K562 (cell line): ENCODE results near the gene TBL1X. TPM values are rescaled to one million over a fixed set of nuclear protein-coding genes. Genes with fewer than 3 reads are reported as not detected.

Experiments used
- ATAC-seq: fragments of 200-7000 bp; cut with Tn5 transposase; 3 replicates; pipeline ENCODE4 v1.9.1; 2020; ENCODE audit warnings: moderate library complexity
- BruUV-seq: library from RNA; stranded (reverse); fragments of 400-500 nt; replicated peaks from 2 replicates; lab custom pipeline; 2021; lab: Mats Ljungman, UMichigan
- CTCF ChIA-PET: fragments of 300-600 bp; formaldehyde crosslinking; extraction: SDS; loops from one replicate; lab custom pipeline; 2021; ENCODE audit warnings: low intra/inter-chr PET ratio; lab: Yijun Ruan, JAX
- POLR2A ChIA-PET: fragments of 300-600, 350-650 bp; sonication (Branson Sonifier 250); formaldehyde crosslinking; extraction: SDS; loops from one replicate; lab custom pipeline; 2021; ENCODE audit warnings: antibody characterized with exemption, inconsistent platforms; lab: Yijun Ruan, JAX
- DNase-seq, 4 experiments: peaks; one replicate each; pipeline versions ENCODE4 v3.0.0 to v3.0.0-alpha.2; 2011 to 2018; ENCODE audit warnings: low spot score in 3 of 4, mixed read lengths in 3 of 4; ENCODE audit errors: extremely low read depth in 1 of 4
- FAIRE-seq: peaks from 2 replicates; lab custom pipeline; 2011; peaks lifted over from hg19 to GRCh38; lab: Jason Lieb, UNC
- H2AFZ ChIP-seq: 2 replicates; pipeline ENCODE4 v1.6.0; 2011; ENCODE audit warnings: low read depth, low read length, control low read depth, inconsistent platforms
- H3K27ac ChIP-seq: fragments of 200-600 bp; 3 replicates; pipeline ENCODE4 v1.8.0; 2011; ENCODE audit warnings: low read depth, mild to moderate bottlenecking, control low read depth, inconsistent platforms, low read length, moderate library complexity, mixed read lengths; ENCODE audit errors: extremely low read depth
- H3K27me3 ChIP-seq, 2 experiments: fragments of 300-600 bp in 1 of 2; 2 replicates in 1 of 2; 3 replicates in 1 of 2; pipeline versions ENCODE4 v1.6.0 to v1.8.0; 2011; ENCODE audit warnings: inconsistent platforms in 2 of 2, low read length in 2 of 2, mild to moderate bottlenecking in 1 of 2, mixed read lengths in 1 of 2, moderate library complexity in 1 of 2; ENCODE audit not compliant: control insufficient read depth in 2 of 2, insufficient read depth in 2 of 2
- H3K36me3 ChIP-seq: fragments of 300-600 bp; 3 replicates; pipeline ENCODE4 v1.8.0; 2011; ENCODE audit warnings: mild to moderate bottlenecking, low read length, inconsistent platforms; ENCODE audit not compliant: control insufficient read depth, insufficient read depth
- H3K4me1 ChIP-seq, 2 experiments: fragments of 200-600 bp in 1 of 2; replicated peaks in 1 of 2; 2 replicates in 1 of 2; 3 replicates in 1 of 2; pipeline versions ENCODE4 v1.5.1 to v1.8.0; 2011; ENCODE audit warnings: inconsistent platforms in 2 of 2, low read length in 2 of 2, mild to moderate bottlenecking in 1 of 2, mixed read lengths in 1 of 2, moderate library complexity in 1 of 2; ENCODE audit not compliant: control insufficient read depth in 2 of 2, insufficient read depth in 2 of 2
- H3K4me2 ChIP-seq: 2 replicates; pipeline ENCODE4 v1.6.1; 2011; ENCODE audit warnings: low read length, control low read depth, inconsistent platforms, mixed read lengths; ENCODE audit not compliant: insufficient read depth
- H3K4me3 ChIP-seq: fragments of 200-600 bp; sonication (generic), shearing (Covaris generic); 2 replicates; pipeline ENCODE4 v1.5.1; 2016; ENCODE audit warnings: control low read depth, inconsistent platforms
- H3K79me2 ChIP-seq: fragments of 200-600 bp; 3 replicates; pipeline ENCODE4 v1.8.0; 2011; ENCODE audit warnings: low read length, inconsistent platforms; ENCODE audit not compliant: control insufficient read depth, insufficient read depth
- H3K9ac ChIP-seq, 2 experiments: 2 replicates each; pipeline versions ENCODE4 v1.6.0 to v1.6.1; 2011; ENCODE audit warnings: low read depth in 2 of 2, low read length in 2 of 2, control low read depth in 1 of 2, inconsistent platforms in 1 of 2, mild to moderate bottlenecking in 1 of 2, mixed read lengths in 1 of 2; ENCODE audit not compliant: insufficient read depth in 1 of 2
- H3K9me1 ChIP-seq: one replicate; pipeline ENCODE4 v1.6.0; 2011; ENCODE audit warnings: inconsistent platforms, mild to moderate bottlenecking, low read length, moderate library complexity; ENCODE audit not compliant: control insufficient read depth, insufficient read depth
- H3K9me3 ChIP-seq: replicated peaks from 2 replicates; pipeline ENCODE4 v1.5.1; 2011; ENCODE audit warnings: low read depth, low read length, inconsistent platforms; ENCODE audit not compliant: control insufficient read depth, insufficient read depth
- H4K20me1 ChIP-seq: replicated peaks from 2 replicates; pipeline ENCODE4 v1.6.1; 2011; ENCODE audit warnings: low read length, inconsistent platforms, mixed read lengths; ENCODE audit not compliant: control insufficient read depth, insufficient read depth
- HSF4 ChIP-seq: fragments of 250-450 bp; sonication (Bioruptor Pico); IDR thresholded peaks from 2 replicates; pipeline ENCODE4 v2.1.2; 2022; ENCODE audit warnings: mild to moderate bottlenecking, moderate library complexity, borderline replicate concordance
- LEF1 ChIP-seq: fragments of 450-650 bp; IDR thresholded peaks from 2 replicates; pipeline ENCODE4 v1.6.1; 2016; ENCODE audit warnings: mild to moderate bottlenecking
- PHTF2 ChIP-seq: fragments of 250-450 bp; sonication (Bioruptor Pico); IDR thresholded peaks from 2 replicates; pipeline ENCODE4 v1.5.0; 2021; ENCODE audit warnings: mild to moderate bottlenecking
- RCOR1 ChIP-seq, 2 experiments: IDR thresholded peaks; 2 replicates each; pipeline ENCODE4 v1.6.1; 2012; ENCODE audit warnings: low read depth in 2 of 2, low read length in 2 of 2, borderline replicate concordance in 1 of 2, improper control_type of control experiment in 1 of 2
- ZBTB17 ChIP-seq: fragments of 450-650 bp; formaldehyde crosslinking; IDR thresholded peaks from 2 replicates; pipeline ENCODE4 v1.4.0; 2020; ENCODE audit warnings: mild to moderate bottlenecking
- ZFP1 ChIP-seq: fragments of 450-650 bp; formaldehyde crosslinking; IDR thresholded peaks from 2 replicates; pipeline ENCODE4 v1.4.0; 2020; ENCODE audit warnings: mild to moderate bottlenecking, mixed read lengths
- ZNF780A ChIP-seq: fragments of 250-450 bp; sonication (Bioruptor Pico); IDR thresholded peaks from 2 replicates; pipeline ENCODE4 v1.5.0; 2021; ENCODE audit warnings: mild to moderate bottlenecking
- WGBS: fragments of 100-300 bp; shearing (Covaris generic); methylation state at CpG from one replicate; pipeline ENCODE4 v1.1.6; 2016; ENCODE audit warnings: low coverage, mixed read lengths; ENCODE audit not compliant: insufficient coverage; ENCODE audit errors: missing lambda C conversion rate; 5-methylcytosine and 5-hydroxymethylcytosine counted together
- in situ Hi-C: fragments of 300-500 bp; cut with MboI; formaldehyde crosslinking; loops from 4 replicates; pipeline ENCODE4 v1.15.0; 2018; ENCODE audit warnings: inconsistent platforms, mixed read lengths
- intact Hi-C: fragments of 100-400 bp; cut with micrococcal nuclease; formaldehyde crosslinking; loops from 2 replicates; pipeline ENCODE4 v1.14.2; 2022
- polyA plus RNA-seq, 8 experiments: library from polyadenylated mRNA; depleted of rRNA in 4 of 8; stranded (reverse) in 5 of 8; unstranded in 3 of 8; fragments of >200 nt; fragmentation: Nextera tagmentation in 2 of 8; fragmentation: Illumina TruSeq in 1 of 8; extraction: Ambion mirVana in 2 of 8; extraction: Trizol in 1 of 8; gene quantifications; 2 replicates each; pipeline versions ENCODE4 v1.2.1 to v1.2.3, GENCODE V29; 2011 to 2014; ENCODE audit warnings: inconsistent platforms in 1 of 8, missing spikeins in 1 of 8
- total RNA-seq, 7 experiments: library from RNA; depleted of rRNA in 6 of 7; stranded (reverse); fragments of >200 nt in 6 of 7; fragmentation: Illumina TruSeq in 2 of 7; extraction: Trizol in 2 of 7; gene quantifications; 2 replicates each; pipeline versions ENCODE4 v1.2.1 to v1.2.3, GENCODE V29; 2011 to 2021; ENCODE audit warnings: low replicate concordance in 1 of 7
- TF ChIP-seq, protein P1 (sequence below): fragments of 250-450 bp; sonication (Bioruptor Pico); IDR thresholded peaks from 2 replicates; pipeline ENCODE4 v1.8.0; 2021; ENCODE audit warnings: moderate library complexity, mild to moderate bottlenecking, inconsistent platforms

TBL1X gene
- total and polyA plus RNA-seq, 9 of the 15 experiments (the other 6 are each of a cell fraction or from before 2014, with no cell fraction given): 6.0 to 49.6 (median 19.7) TPM

DNA sequence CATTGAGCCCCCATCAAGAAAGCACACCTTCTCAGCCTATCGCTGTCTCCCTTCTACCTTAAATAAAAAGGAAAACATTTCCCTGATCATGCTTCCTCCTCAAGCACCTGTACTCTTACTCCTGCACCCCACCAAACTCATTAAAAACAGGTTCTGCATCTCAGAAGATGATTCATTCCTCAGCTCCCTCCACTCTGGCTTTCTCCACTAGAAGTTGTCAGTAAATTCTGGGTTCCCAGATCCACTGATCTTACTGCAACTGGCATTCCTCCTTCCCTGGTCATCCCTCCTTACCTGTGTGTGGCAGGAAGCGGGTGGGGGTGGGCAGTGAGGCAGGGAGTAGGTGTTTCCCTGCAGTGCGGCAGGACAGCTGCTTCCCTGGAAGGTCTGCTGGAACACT lies 192.0 kb downstream of the TBL1X start:
- ATAC-seq: no peak
- in situ Hi-C loops (no loop called here), intact Hi-C loops (no loop called here)
- 100% methylated on average over 1 of the region's 3 CpGs for WGBS
- Histone ChIP-seq H3K27me3 (no peaks in the 10 kb centered on the region), H3K4me3 (no peak overlapping the region), H4K20me1 (no peaks in the 10 kb centered on the region), H3K36me3 (peaks cover 19% of the 10 kb centered on the region; the same call in 2 of the 3 replicates), H3K27ac (no peak overlapping the region), H3K9ac (no peak overlapping the region), H3K9me3 (no peaks in the 10 kb centered on the region), H2AFZ (no peak overlapping the region), H3K4me2 (no peak overlapping the region), H3K79me2 (no peaks in the 10 kb centered on the region), H3K4me1 (no peaks in the 10 kb centered on the region), H3K9me1 (no peaks in the 10 kb centered on the region)
- DNase-seq: no peak
- FAIRE-seq: no peak
- POLR2A ChIA-PET: no interaction called here
- no TSS peak for BruUV-seq
- TF ChIP-seq LEF1: no peak
- TF ChIP-seq ZFP1 (CRISPR knock-in tag): no peak
- CTCF ChIA-PET: no interaction called here

DNA sequence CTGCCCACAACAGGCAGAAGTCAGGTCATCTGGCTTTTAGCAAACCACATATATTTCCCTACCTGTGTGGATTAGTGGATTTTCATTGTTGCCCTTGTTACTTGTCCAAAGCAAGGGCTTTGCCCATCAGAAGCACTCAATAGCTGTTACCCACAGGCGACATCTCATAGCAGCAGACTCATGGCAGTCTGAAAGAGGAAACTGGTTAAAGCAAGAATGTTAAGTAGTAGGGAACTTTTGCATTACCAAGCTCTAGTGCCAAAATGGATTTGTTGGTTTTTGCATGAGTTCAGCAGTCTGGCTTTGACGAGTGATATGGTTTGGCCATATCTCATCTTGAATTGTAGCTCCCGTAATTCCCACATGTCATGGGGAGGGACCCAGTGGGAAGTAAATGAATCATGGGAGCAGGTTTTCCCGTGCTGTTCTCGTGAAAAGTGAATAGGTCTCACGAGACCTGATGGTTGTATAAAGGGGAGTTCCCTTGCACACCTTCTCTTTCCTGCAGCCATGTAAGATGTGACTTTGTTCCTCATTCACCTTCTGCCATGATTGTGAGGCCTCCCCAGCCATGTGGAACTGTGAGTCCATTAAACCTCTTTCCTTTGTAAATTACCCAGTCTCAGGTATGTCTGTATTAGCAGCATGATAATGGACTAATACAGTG lies 192.9 kb downstream of the TBL1X start:
- intact Hi-C loops (no loop called here), in situ Hi-C loops (no loop called here)
- no peaks in the 10 kb centered on the region for H4K20me1 ChIP-seq
- FAIRE-seq (no peak), ATAC-seq (no peak), DNase-seq (no peak)
- H3K4me1 ChIP-seq: no peaks in the 10 kb centered on the region
- 91% methylated on average over 5 of the region's 6 CpGs for WGBS
- no peaks in the 10 kb centered on the region for H3K9me1 ChIP-seq
- H2AFZ ChIP-seq: no peak overlapping the region
- TF ChIP-seq, protein P1, sequence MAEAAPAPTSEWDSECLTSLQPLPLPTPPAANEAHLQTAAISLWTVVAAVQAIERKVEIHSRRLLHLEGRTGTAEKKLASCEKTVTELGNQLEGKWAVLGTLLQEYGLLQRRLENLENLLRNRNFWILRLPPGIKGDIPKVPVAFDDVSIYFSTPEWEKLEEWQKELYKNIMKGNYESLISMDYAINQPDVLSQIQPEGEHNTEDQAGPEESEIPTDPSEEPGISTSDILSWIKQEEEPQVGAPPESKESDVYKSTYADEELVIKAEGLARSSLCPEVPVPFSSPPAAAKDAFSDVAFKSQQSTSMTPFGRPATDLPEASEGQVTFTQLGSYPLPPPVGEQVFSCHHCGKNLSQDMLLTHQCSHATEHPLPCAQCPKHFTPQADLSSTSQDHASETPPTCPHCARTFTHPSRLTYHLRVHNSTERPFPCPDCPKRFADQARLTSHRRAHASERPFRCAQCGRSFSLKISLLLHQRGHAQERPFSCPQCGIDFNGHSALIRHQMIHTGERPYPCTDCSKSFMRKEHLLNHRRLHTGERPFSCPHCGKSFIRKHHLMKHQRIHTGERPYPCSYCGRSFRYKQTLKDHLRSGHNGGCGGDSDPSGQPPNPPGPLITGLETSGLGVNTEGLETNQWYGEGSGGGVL (CRISPR knock-in tag): no peak
- TF ChIP-seq ZNF780A (CRISPR knock-in tag) (no peak), ZBTB17 (CRISPR knock-in tag) (no peak), RCOR1 (IDR thresholded peaks at IDR 0.05; ENCODE audit: borderline replicate concordance in 1 of 2, low read depth in 2 of 2, low read length in 2 of 2) (no peak), HSF4 (CRISPR knock-in tag) (no peak), PHTF2 (CRISPR knock-in tag) (no peak)
- H3K4me3 ChIP-seq: no peak overlapping the region
- H3K4me2 ChIP-seq: no peak overlapping the region
- H3K36me3 ChIP-seq: peaks cover 19% of the 10 kb centered on the region; the same call in 2 of the 3 replicates
- POLR2A ChIA-PET: no interaction called here
- H3K9ac ChIP-seq: no peak overlapping the region
- H3K27me3 ChIP-seq: no peaks in the 10 kb centered on the region
- CTCF ChIA-PET: no interaction called here
- BruUV-seq: no TSS peak
- H3K27ac ChIP-seq: no peak overlapping the region
- H3K79me2 ChIP-seq: no peaks in the 10 kb centered on the region
- H3K9me3 ChIP-seq: no peaks in the 10 kb centered on the region
